NCI-H82 treated with DMSO at 0.1 percent for 48 hours (cell line): ENCODE results near the gene ROR1.

Experiments
- DNase-seq: peaks from one replicate; lab custom pipeline; 2025; ENCODE audit not compliant: unreplicated experiment; lab: John Stamatoyannopoulos, UW

Gene ROR1

GRCh38 chr1:64004451-64005025, 230.7 kb downstream of the ROR1 start:
- no peak for DNase-seq

GRCh38 chr1:64005801-64006200, 232.0 kb downstream of the ROR1 start:
- no peak for DNase-seq

GRCh38 chr1:64006276-64007051, 232.6 kb downstream of the ROR1 start:
- no peak for DNase-seq

GRCh38 chr1:64010316-64010715, 236.5 kb downstream of the ROR1 start:
- no peak for DNase-seq

GRCh38 chr1:64013395-64013794, 239.6 kb downstream of the ROR1 start:
- DNase-seq: no peak

- DNase-seq: peak; percentile 87
These were observed 246.0 kb downstream of the ROR1 start for GRCh38 chr1:64019818-64020217.

- no peak for DNase-seq
These were observed 247.2 kb downstream of the ROR1 start for GRCh38 chr1:64021066-64021465.

GRCh38 chr1:64025051-64025450, 251.2 kb downstream of the ROR1 start:
- DNase-seq: no peak

- no peak for DNase-seq
These were observed 255.2 kb downstream of the ROR1 start for GRCh38 chr1:64029037-64029436.

GRCh38 chr1:64030411-64030810, 256.6 kb downstream of the ROR1 start:
- DNase-seq: no peak

- DNase-seq: no peak
These were observed 257.4 kb downstream of the ROR1 start for GRCh38 chr1:64031236-64031635.

GRCh38 chr1:64033667-64034220, 259.9 kb downstream of the ROR1 start:
- no peak for DNase-seq

- no peak for DNase-seq
These were observed 262.7 kb downstream of the ROR1 start for GRCh38 chr1:64036549-64036948.

- no peak for DNase-seq
These were observed 264.3 kb downstream of the ROR1 start for GRCh38 chr1:64038119-64038518.

- no peak for DNase-seq
These were observed 265.1 kb downstream of the ROR1 start for GRCh38 chr1:64038965-64039364.

GRCh38 chr1:64039390-64039926, 265.6 kb downstream of the ROR1 start:
- DNase-seq: no peak

- DNase-seq: peak; percentile 57
These were observed 267.7 kb downstream of the ROR1 start for GRCh38 chr1:64041371-64042131.

GRCh38 chr1:64042331-64043100, 268.7 kb downstream of the ROR1 start:
- no peak for DNase-seq

GRCh38 chr1:64043288-64043687, 269.5 kb downstream of the ROR1 start:
- DNase-seq: no peak

- no peak for DNase-seq
These were observed 270.2 kb downstream of the ROR1 start for GRCh38 chr1:64043976-64044375.

- DNase-seq: no peak
These were observed 272.4 kb downstream of the ROR1 start for GRCh38 chr1:64046243-64046642.
